HG02840 (cell line): Measurements from ENCODE around the gene TGM3.

Source experiments
- ATAC-seq: cut with Tn5 transposase; IDR thresholded peaks from one replicate; pipeline ENCODE4 v1.9.1; 2021; ENCODE audit warnings: mild to moderate bottlenecking, moderate library complexity, moderate number of reproducible peaks; ENCODE audit not compliant: unreplicated experiment, low FRiP score

Gene TGM3

DNA sequence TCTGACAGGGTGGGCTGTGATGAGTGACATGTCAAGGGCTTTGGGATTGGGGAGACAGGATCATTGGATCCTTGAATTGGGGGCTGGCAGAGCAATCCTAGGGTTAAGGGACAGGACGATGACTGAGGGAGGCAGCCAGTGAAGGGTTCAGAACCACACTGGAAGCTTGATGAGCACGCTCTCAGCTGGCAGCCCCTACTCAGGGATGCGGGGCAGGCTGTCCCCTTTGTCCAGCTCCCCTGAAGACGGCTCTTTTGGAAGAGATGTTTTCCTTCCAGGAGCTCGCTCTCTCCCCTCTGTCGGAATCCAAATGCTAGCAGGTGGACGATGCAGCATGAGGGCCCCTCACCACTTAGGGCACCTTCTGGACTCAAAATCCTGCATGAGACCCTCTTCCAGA, 8.4 kb downstream of the TGM3 start:
- no peak for ATAC-seq

DNA sequence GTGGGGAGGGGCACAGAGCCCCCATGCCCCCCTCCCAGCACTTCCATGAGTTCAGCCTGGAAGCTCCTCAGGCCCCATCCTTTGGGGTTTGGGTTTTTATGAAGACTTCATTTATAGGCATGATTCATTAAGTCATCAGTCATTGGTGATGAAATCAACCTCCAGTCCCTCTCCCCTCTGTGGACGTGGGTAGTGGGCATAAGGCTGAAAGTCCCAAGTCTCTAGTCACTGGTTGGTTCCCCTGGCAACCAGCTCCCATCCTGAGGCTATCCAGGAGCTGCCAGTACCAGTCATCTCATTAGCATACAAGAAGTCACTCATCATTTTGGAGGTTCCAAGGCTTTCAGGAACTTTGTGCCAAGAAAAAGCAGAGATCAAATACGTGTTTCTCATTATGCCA, 9.2 kb downstream of the TGM3 start:
- no peak for ATAC-seq

DNA sequence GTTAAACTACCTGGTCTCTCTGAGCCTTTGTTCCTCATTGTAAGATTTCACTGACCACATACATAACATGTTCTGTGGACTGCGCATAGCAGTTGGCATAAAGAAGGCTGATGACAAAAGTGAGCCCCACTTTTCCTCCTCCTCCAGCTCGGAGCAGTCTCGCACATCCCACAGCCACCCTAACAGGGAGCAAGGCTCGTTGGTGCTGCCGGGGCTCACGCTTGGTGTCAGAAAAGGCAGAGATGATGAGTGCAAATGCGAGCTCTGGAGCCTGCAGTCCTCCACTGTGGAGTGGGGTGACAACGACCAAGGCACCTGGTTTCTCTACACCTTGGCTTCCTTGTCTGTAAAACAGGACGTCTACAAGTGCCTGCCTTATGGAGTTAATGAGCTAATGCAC, 9.7 kb downstream of the TGM3 start:
- ATAC-seq: no peak

DNA sequence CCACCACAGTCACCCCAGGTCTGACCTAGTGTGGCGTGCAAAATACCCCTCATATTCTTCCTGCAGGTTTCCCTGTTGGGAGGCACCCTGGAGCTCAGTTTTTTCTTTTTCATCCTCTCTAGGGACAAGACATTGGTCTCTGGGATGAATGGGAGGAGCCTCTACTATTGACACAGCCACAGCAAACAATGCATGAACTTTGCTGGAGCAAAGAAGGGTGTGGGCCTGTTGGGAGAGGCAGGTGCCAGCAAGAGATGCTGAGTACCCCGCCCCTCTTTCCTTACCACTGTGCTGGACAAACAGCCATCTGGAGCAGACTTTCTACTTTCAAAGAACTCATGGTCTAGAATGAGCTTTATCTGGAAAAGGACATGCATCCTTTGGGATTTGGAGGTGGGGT, 10.1 kb downstream of the TGM3 start:
- no peak for ATAC-seq

DNA sequence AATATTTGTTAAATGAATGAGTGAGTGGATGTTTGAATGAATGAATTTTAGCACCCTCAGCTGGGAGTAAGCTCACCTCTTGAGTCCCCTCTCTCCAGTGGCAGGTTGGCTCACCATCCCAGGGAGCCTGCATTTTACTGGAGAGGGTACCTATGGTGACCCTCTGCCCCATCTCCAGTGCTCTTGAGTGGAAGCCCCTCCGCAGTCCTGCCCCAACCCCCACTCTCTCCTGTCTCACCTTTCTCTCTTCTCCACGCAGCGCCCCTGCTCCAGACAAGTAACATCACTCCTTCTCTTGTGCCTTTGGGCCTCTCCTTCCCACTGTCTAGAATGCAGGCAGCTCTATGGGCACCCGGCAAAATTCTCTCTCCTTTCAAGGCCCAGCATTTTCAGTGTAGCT, 11.3 kb downstream of the TGM3 start:
- no peak for ATAC-seq

DNA sequence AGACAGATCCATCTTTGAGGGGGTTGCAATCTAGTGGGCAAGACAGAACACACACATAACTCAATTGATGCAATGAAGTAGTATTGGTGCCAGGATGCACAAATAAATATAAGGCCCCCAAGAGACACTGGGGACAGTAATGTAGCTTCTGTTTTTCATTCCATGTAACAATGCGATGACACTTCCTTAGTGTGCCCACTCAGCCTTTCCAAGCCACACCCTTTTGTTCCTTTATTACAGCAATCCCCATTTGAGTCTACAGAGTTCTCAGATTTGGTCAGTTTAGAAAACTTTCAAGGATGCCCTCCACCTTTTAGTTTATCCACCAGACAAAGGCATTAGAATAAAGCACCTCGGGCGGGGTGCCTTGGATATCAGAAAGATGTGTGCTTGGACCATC, 15.5 kb downstream of the TGM3 start:
- no peak for ATAC-seq

DNA sequence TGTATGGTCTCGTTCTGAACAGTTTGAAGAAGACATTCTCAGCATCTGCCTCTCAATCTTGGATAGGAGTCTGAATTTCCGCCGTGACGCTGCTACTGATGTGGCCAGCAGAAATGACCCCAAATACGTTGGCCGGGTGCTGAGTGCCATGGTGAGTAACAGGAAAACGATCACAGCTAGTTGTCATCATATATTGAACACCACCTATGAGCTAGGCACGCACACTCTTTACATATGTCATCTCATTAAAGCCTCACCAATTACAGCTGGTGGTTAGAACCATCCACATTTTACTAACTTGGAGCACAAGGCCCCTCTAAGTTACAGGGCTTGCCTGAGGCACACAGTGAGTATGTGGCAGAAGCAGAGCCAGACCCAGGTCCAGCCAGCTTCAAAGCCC, 17.1 kb downstream of the TGM3 start:
- no peak for ATAC-seq

DNA sequence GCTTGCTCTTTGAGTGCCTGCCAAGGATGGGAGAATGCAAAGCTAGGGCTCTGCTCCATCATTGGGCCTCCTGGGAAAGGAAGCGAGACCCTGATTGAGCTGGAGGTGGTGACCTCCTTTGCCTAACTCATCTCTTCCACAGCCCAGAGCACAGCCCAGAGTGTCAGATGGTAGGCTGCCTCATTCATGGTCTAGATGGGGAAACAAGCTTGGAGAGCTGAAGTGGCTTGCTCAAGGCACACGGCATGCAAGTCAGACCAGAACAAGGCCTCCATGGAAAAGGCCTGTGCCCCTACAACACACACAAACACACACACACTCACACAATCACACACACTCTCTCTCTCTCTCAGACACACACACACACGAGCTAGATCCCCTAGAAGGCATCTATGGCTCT, 17.5 kb downstream of the TGM3 start:
- ATAC-seq: no peak

DNA sequence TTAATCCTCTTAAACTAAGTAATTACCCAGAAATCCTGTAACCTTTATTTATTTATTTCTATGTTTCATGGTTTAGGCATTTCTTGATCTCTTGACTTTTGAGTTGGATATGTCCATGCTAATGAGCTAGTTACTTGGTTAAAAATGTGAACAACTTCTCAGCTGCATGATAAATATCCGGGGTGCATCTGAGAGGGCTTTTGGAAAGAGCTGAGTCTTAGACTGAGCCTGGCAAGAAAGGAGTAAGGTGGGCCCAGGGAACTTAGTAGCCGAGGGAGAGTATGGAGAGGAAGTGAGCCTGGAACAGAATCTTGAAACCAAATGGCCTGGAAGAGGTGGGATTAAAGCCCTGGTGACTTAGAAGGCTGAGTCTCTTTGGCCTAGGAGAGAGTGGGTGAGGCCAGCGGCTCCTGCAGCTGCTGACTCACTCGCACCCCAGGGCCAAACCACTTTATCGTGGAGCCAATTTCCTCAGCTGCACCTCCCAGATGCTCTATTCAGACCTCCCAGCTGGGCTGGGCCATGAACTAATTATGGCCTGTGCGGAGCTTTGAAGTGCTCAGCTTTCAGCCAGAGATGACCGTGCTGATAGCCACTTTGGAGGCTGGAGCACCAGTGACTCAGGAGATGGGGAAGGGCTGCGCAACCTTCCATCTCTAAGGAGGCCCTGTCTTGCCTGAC, 19.1 kb downstream of the TGM3 start:
- ATAC-seq: no peak

DNA sequence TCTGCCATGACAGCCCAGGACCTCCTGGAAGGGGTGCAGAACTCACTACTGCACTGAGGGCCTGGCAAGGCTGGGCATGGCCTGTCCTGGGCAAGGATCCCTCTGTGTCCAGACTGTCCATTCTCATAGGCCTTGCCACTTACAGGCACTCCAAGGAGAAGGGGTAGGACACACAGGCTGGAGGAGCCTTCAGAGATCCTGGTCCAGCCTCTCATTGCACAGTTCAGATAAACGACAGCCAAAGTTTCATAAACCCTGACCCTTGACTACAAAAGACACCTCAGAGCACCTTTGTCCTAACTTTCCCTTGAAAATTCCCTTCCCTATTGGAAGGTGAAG, 19.6 kb downstream of the TGM3 start:
- no peak for ATAC-seq

DNA sequence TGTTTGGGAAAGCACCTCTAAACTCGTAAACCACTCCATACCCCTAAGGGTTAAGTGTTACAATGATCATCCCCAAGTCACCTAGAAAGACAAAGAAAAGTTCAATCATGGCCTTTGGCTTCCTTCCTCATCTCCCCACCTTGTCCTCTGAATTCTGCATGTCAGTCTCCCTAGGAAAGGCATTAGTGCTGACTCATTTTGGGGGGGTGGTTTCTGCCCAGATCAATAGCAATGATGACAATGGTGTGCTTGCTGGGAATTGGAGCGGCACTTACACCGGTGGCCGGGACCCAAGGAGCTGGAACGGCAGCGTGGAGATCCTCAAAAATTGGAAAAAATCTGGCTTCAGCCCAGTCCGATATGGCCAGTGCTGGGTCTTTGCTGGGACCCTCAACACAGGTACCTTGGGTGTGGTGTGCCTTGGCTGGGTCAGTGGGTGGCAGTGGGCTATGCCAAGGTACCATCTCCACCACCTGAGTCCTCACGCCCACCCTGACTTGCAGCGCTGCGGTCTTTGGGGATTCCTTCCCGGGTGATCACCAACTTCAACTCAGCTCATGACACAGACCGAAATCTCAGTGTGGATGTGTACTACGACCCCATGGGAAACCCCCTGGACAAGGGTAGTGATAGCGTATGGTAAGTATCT, 21.2 kb downstream of the TGM3 start:
- no peak for ATAC-seq

DNA sequence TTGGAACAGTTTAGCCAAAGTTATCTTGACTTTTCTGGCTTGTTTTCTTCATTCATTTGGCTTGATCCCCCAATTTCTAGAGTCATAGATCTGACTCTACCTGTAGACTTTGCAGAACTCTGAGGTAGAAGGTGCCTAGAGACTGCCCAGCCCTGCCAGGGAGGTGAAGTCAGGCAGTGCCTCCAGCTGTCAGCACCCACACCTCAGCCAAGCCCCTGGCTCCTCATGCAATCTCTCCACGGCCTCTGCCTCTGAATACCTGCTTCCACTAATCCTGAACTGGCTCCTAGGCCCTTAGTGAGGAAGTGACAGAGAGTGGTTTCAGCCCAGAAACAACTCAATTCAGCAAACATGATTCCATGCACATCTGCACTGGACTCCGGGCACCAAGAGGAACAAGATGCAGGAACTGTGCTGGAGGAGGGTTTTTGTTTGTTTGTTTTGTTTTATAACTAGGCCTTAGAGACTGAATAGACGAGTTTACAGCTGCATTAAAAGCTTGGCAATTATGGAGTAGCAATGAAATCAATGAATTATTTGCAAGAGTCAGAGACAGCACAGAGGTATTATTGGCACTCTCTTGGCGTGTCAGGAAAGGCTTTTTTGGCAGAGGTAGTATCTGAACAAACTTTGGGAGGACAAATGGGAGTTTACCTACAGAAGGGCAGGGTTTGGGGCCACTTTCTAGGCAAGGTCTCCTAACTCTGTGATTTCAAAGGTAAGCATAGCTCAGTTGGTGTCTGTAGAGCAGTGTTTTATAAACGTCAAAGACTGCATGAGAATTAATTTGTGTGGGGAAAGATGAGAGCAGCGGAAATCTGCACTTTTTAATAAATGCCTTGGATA, 25.2 kb downstream of the TGM3 start:
- no peak for ATAC-seq

DNA sequence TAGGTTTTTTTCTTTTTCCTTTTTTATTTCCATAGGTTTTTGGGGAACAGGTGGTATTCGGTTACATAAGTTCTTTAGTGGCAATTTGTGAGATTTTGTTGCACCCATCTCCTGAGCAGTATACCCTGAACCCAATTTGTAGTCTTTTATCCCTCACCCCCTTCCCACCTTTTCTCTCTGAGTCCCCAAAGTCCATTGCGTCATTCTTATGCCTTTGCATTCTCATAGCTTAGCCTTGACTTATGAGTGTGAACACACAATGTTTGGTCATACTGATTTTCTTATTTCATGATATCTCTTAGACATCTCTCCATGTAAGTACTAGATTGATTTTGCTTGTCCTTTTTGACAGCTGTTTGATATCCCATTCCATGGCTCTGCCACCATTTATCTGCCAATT, 27.2 kb downstream of the TGM3 start:
- ATAC-seq: no peak

DNA sequence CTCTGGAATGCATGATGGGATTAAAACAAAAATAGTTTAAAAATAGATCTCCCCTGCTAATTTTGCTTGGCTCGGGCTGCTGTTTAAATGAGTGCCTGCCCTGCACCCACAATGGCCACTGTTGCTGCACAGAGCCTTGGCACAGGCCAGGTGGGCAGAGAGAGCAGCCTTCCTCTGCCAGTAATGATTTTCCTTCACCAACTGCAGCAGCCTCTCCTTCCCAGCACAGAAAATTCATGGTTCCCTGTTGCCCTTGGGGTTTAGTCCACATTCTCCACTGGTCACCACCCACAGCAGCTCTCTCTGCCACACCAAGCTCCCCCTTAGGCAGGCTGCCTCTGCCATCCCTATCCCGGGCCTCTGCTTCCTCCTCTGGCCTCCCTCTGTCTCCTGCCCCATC, 30.2 kb downstream of the TGM3 start:
- ATAC-seq: no peak

DNA sequence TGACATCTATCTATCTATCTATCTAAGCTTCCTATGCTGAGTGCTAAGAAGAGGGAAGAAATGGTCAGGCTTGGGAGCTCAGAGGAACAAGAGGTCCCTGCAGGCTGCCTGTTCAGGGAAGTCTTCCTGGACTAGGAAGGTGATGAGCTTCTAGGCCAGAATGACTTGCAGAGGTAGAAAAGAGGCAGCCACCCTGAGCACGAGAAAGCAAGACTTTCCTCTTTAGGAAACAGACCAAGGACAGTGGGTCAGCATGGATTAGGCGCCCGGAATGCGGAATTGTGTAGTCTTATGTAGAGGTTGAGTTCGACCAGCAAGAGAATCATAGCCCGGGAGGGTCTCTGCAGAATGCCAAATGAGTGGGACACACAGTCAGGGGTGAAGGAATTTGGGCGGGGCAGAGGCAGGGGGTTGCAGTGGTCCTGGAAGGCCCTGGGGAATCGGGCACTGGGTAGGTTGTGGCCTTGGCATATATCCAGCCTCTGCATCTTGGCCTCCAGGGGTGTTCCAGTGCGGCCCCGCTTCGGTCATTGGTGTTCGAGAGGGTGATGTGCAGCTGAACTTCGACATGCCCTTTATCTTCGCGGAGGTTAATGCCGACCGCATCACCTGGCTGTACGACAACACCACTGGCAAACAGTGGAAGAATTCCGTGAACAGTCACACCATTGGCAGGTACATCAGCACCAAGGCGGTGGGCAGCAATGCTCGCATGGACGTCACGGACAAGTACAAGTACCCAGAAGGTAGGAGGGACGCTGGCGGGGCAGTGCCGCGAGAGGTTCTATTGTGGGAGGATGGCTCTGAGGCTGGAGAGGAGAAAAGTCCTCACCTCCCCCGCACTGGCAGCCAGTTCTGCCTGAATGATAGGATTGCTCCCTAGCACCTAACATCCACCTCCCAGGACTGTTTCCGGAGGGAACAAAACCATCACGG, 32.1 kb downstream of the TGM3 start:
- no peak for ATAC-seq

DNA sequence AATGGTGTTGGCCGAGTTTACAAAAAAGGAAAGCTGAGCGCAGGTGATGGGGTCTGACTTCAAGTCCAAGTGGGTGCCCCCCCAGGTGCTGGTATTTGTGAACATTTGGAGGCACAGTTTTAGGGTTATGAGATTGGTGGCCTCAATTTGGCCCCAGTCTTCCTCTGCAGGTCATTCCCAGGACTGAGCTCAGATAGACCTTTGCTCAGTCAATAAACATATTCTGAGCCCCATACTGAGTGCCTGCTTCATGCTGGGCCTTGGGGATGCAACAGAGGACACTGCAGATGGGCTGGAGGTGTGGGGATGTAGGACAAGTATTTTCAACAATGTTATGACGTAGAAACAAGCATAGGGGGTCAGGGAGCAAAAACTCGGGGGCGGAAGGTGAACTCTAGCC, 33.5 kb downstream of the TGM3 start:
- ATAC-seq: no peak

DNA sequence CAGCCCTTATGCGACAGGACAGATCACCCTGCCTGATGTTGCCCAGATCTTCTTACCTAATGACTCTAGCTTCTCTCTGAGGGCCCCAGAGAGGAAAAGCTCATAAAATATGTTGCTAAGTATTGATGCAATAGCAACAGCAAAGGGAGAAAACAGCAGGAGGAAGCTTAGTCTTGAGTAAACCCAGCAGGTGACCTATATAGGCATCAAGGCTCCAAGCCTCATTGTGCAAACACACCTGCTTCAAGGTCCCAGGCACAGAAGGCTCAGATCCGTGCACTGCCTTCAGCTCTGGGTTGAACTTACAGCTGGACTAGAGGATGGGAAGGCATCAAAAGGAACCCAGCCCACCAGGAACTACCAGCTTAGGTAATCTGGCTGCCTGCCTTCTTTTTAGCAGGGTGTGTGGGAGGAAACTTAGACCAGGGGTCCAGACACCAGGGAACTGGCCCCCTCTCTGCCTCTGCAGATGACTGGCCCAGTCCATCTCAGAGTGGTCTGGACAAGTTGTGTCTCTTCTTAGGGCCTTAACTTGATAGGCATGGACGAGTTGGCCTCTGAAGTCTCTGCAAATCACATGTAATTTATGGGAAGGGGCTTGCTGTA, 34.4 kb downstream of the TGM3 start:
- no peak for ATAC-seq

DNA sequence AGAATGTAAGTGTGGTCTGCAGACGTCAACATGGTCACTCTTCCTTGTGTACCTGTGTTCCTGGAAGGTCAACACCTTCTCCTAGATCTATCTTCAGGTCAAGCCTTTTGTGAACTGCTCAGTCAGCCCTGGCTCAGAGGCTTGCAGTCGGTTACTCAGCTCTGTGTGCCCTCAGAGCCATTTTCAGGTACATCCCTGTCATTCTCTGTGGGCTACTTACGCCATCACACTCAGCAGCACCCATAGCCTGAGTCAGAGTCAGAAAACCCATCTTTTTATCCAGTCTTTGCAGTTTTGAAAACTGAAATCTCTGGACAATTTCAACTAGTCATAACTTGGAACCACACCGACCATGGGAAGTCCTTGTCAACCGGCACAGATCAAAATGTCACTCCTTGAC, 35.3 kb downstream of the TGM3 start:
- no peak for ATAC-seq

DNA sequence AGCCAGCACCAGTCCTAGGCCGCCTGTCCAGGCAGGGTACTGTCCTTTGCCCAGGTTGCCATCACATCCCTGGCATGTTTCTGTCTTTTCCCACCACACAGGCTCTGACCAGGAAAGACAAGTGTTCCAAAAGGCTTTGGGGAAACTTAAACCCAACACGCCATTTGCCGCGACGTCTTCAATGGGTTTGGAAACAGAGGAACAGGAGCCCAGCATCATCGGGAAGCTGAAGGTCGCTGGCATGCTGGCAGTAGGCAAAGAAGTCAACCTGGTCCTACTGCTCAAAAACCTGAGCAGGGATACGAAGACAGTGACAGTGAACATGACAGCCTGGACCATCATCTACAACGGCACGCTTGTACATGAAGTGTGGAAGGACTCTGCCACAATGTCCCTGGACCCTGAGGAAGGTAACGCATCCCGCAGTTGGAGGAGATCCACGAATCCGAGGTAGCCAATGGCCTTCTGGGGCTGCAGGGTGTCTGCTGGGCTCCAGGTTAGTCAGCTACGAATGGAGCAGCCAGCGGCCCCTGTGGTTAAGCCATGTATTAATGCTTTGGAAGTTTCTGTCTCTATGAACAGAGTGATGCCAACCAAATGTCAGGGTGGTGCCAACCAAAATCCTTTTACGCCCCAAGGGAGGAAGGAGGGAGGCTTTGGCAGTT, 36.2 kb downstream of the TGM3 start:
- ATAC-seq: no peak

DNA sequence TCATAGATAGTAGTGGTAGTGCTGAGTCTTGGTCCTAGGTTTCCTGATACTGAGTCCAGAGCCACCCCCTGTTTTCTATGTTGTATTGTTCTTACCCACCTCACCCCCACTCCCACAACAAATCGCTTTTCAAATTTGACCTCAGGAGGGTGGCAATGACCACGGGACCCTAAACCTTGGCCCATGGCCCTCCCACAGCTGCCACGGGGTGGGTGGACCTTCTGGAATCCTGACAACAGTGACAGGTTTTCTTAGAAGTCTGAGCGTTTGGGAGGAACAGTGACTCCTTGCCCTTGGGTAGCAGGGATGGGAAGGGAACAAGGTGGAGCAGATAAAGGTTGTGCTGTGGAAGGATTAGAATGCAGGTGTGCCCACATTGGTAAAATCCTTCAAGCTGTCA, 36.9 kb downstream of the TGM3 start:
- no peak for ATAC-seq
